IMR-90 (cell line): ENCODE results near the gene SLC6A2. TPM values are rescaled to one million over a fixed set of nuclear protein-coding genes. Genes with fewer than 3 reads are reported as not detected.

ENCODE experiments used
- ATAC-seq: fragments of 200-7000 bp; cut with Tn5 transposase; 2 replicates; pipeline ENCODE4 v1.9.1; 2020; ENCODE audit warnings: low read depth, mild to moderate bottlenecking, moderate library complexity
- BruUV-seq: library from RNA; stranded (reverse); fragments of 400-500 nt; replicated peaks from 2 replicates; lab custom pipeline; 2021; lab: Mats Ljungman, UMichigan
- CTCF ChIA-PET: fragments of 300-600 bp; formaldehyde crosslinking; extraction: SDS; loops from one replicate; lab custom pipeline; 2021; ENCODE audit warnings: antibody characterized with exemption; lab: Yijun Ruan, JAX
- POLR2A ChIA-PET: fragments of 300-600 bp; sonication (Branson Sonifier 250); formaldehyde crosslinking; loops from one replicate; lab custom pipeline; 2022; ENCODE audit warnings: antibody characterized with exemption; ENCODE audit not compliant: unreplicated experiment; lab: Charles Lee
- DNase-seq: peaks from one replicate; pipeline ENCODE4 v3.0.0; 2013
- H2AFZ ChIP-seq: replicated peaks from 2 replicates; pipeline ENCODE3; 2013; ENCODE audit warnings: low read length, mild to moderate bottlenecking; ENCODE audit not compliant: poor library complexity
- H2AK5ac ChIP-seq: 2 replicates; pipeline ENCODE4 v1.6.1; 2013; ENCODE audit warnings: low read depth, low read length, inconsistent platforms
- H2AK9ac ChIP-seq: replicated peaks from 2 replicates; pipeline ENCODE3; 2013; ENCODE audit warnings: mild to moderate bottlenecking, low read depth, low read length, moderate library complexity; ENCODE audit not compliant: poor library complexity
- H2BK120ac ChIP-seq: 2 replicates; pipeline ENCODE4 v1.6.1; 2013; ENCODE audit warnings: low read depth, low read length, inconsistent platforms
- H2BK15ac ChIP-seq: 3 replicates; pipeline ENCODE4 v1.6.1; 2013; ENCODE audit warnings: low read depth, low read length, inconsistent platforms
- H2BK20ac ChIP-seq: 2 replicates; pipeline ENCODE4 v1.6.1; 2013; ENCODE audit warnings: low read depth, mild to moderate bottlenecking, inconsistent platforms, low read length, moderate library complexity
- H2BK5ac ChIP-seq: 2 replicates; pipeline ENCODE4 v1.6.1; 2013; ENCODE audit warnings: mild to moderate bottlenecking, low read depth, low read length, inconsistent platforms; ENCODE audit not compliant: poor library complexity, severe bottlenecking
- H3K14ac ChIP-seq: replicated peaks from 2 replicates; pipeline ENCODE4 v1.6.1; 2013; ENCODE audit warnings: low read depth, low read length, inconsistent platforms
- H3K18ac ChIP-seq: 2 replicates; pipeline ENCODE4 v1.6.1; 2013; ENCODE audit warnings: low read depth, low read length, control low read depth
- H3K23ac ChIP-seq: 2 replicates; pipeline ENCODE4 v1.6.1; 2013; ENCODE audit warnings: low read depth, low read length, inconsistent platforms
- H3K27ac ChIP-seq: 2 replicates; pipeline ENCODE4 v1.5.1; 2013; ENCODE audit warnings: mild to moderate bottlenecking, control low read depth, low read length; ENCODE audit not compliant: insufficient read depth
- H3K27me3 ChIP-seq: 2 replicates; pipeline ENCODE4 v1.6.1; 2013; ENCODE audit warnings: low read length; ENCODE audit not compliant: control insufficient read depth, insufficient read depth
- H3K36me3 ChIP-seq: 2 replicates; pipeline ENCODE4 v1.6.1; 2013; ENCODE audit warnings: low read length, mixed read lengths; ENCODE audit not compliant: control insufficient read depth, insufficient read depth
- H3K4ac ChIP-seq: 2 replicates; pipeline ENCODE4 v1.6.1; 2013; ENCODE audit warnings: low read depth, low read length, inconsistent platforms
- H3K4me1 ChIP-seq: 2 replicates; pipeline ENCODE4 v1.6.1; 2013; ENCODE audit warnings: low read length, mixed read lengths; ENCODE audit not compliant: control insufficient read depth, insufficient read depth
- H3K4me2 ChIP-seq: 2 replicates; pipeline ENCODE4 v1.6.1; 2013; ENCODE audit warnings: low read depth, mild to moderate bottlenecking, control low read depth, low read length, moderate library complexity
- H3K4me3 ChIP-seq: 2 replicates; pipeline ENCODE4 v1.5.1; 2013; ENCODE audit warnings: low read depth, mild to moderate bottlenecking, control low read depth, low read length, moderate library complexity; ENCODE audit not compliant: insufficient read depth
- H3K56ac ChIP-seq: 2 replicates; pipeline ENCODE4 v1.6.1; 2013; ENCODE audit warnings: low read length, inconsistent platforms; ENCODE audit not compliant: insufficient read depth; ENCODE audit errors: extremely low read depth
- H3K79me1 ChIP-seq, 2 experiments: 2 replicates each; pipeline ENCODE4 v1.6.1; 2013; ENCODE audit warnings: low read length in 2 of 2, inconsistent platforms in 1 of 2, low read depth in 1 of 2
- H3K9ac ChIP-seq: 2 replicates; pipeline ENCODE4 v1.6.1; 2013; ENCODE audit warnings: low read depth, low read length, control low read depth
- H3K9me1 ChIP-seq: 2 replicates; pipeline ENCODE4 v1.6.1; 2013; ENCODE audit warnings: low read length, inconsistent platforms; ENCODE audit not compliant: insufficient read depth
- H3K9me3 ChIP-seq: 2 replicates; pipeline ENCODE4 v1.6.1; 2013; ENCODE audit warnings: low read length; ENCODE audit not compliant: control insufficient read depth, insufficient read depth
- H4K20me1 ChIP-seq: 2 replicates; pipeline ENCODE4 v1.6.1; 2013; ENCODE audit warnings: low read length, inconsistent platforms; ENCODE audit not compliant: insufficient read depth
- H4K5ac ChIP-seq: 2 replicates; pipeline ENCODE4 v1.6.1; 2013; ENCODE audit warnings: mild to moderate bottlenecking, low read depth, low read length, control low read depth
- H4K8ac ChIP-seq, 2 experiments: 2 replicates each; pipeline ENCODE4 v1.6.1; 2013; ENCODE audit warnings: low read depth in 2 of 2, low read length in 2 of 2, control low read depth in 1 of 2, inconsistent platforms in 1 of 2
- H4K91ac ChIP-seq: 2 replicates; pipeline ENCODE4 v1.6.1; 2013; ENCODE audit warnings: low read depth, low read length, inconsistent platforms; ENCODE audit not compliant: insufficient read depth
- CEBPB ChIP-seq: IDR thresholded peaks from 2 replicates; pipeline ENCODE4 v1.6.1; 2012; ENCODE audit warnings: low read depth, low read length, improper control_type of control experiment
- ELK1 ChIP-seq: fragments of 150-350 bp; IDR thresholded peaks from 2 replicates; pipeline ENCODE4 v1.6.1; 2016; ENCODE audit warnings: low read depth, mild to moderate bottlenecking, low read length, moderate library complexity, borderline replicate concordance
- FOS ChIP-seq: fragments of 150-350 bp; IDR thresholded peaks from 2 replicates; pipeline ENCODE4 v1.6.1; 2016; ENCODE audit warnings: low read depth, low read length
- MAFK ChIP-seq: IDR thresholded peaks from 2 replicates; pipeline ENCODE4 v1.6.1; 2012; ENCODE audit warnings: low read depth, low read length, improper control_type of control experiment
- MAZ ChIP-seq: IDR thresholded peaks from 2 replicates; pipeline ENCODE4 v1.6.1; 2012; ENCODE audit warnings: low read depth, mild to moderate bottlenecking, low read length, improper control_type of control experiment, moderate library complexity, borderline replicate concordance
- MXI1 ChIP-seq: IDR thresholded peaks from 2 replicates; pipeline ENCODE4 v1.6.1; 2012; ENCODE audit warnings: low read depth, mild to moderate bottlenecking, low read length, moderate library complexity, borderline replicate concordance
- RAD21 ChIP-seq: IDR thresholded peaks from 2 replicates; pipeline ENCODE4 v1.6.1; 2012; ENCODE audit warnings: low read length, improper control_type of control experiment
- RFX5 ChIP-seq: IDR thresholded peaks from 2 replicates; pipeline ENCODE4 v1.8.0; 2012; ENCODE audit warnings: low read depth, mild to moderate bottlenecking, low read length, moderate library complexity
- USF2 ChIP-seq: fragments of 150-350 bp; IDR thresholded peaks from 2 replicates; pipeline ENCODE4 v1.6.1; 2017; ENCODE audit warnings: mild to moderate bottlenecking, antibody characterized with exemption, low read length, low read depth
- WGBS, 2 experiments: methylation state at CpG; one replicate each; pipeline versions ENCODE4 v1.1.5 to v1.1.7; 2013; ENCODE audit warnings: missing lambda C conversion rate in 2 of 2; ENCODE audit not compliant: insufficient read length in 1 of 2; ENCODE audit errors: extremely low coverage in 2 of 2; 5-methylcytosine and 5-hydroxymethylcytosine counted together
- dilution Hi-C: fragments of 300-500 bp; cut with HindIII; formaldehyde crosslinking; loops from one replicate; pipeline ENCODE4 v1.14.3; 2018; ENCODE audit warnings: low sequenced_read_pairs; ENCODE audit not compliant: unreplicated experiment
- in situ Hi-C: fragments of 300-500 bp; cut with MboI; formaldehyde crosslinking; loops from 3 replicates; pipeline ENCODE4 v1.14.3; 2019; ENCODE audit warnings: low sequenced_read_pairs, inconsistent platforms, mixed read lengths
- intact Hi-C: fragments of 100-400 bp; cut with micrococcal nuclease; formaldehyde crosslinking; loops from 2 replicates; pipeline ENCODE4 v1.10.0; 2022
- polyA plus RNA-seq, 3 experiments: library from polyadenylated mRNA; depleted of rRNA; stranded (reverse); fragments of >200 nt; gene quantifications; 2 replicates each; pipeline ENCODE4 v1.2.3, GENCODE V29; 2012; ENCODE audit warnings: low replicate concordance in 1 of 3
- total RNA-seq: library from RNA; depleted of rRNA; stranded (reverse); fragments of >200 nt; gene quantifications from 2 replicates; pipeline ENCODE4 v1.2.3, GENCODE V29; 2012

SLC6A2 gene
- total and polyA plus RNA-seq, 2 of the 4 experiments (the other 2 are of a cell fraction) = not detected

- H3K23ac ChIP-seq = no peak overlapping the region
- H3K4me3 ChIP-seq = no peak overlapping the region
- ATAC-seq (no peak), DNase-seq (no peak)
- CTCF ChIA-PET = no interaction called here
- no peaks in the 10 kb centered on the region for H3K9me1 ChIP-seq
- H3K4me1 ChIP-seq = no peaks in the 10 kb centered on the region
- H3K36me3 ChIP-seq = no peaks in the 10 kb centered on the region
- no peak overlapping the region for H2AK9ac ChIP-seq
- H4K91ac ChIP-seq = no peak overlapping the region
- H3K9ac ChIP-seq = no peak overlapping the region
- no peak overlapping the region for H3K4ac ChIP-seq
- no peaks in the 10 kb centered on the region for H4K20me1 ChIP-seq
- POLR2A ChIA-PET = no interaction called here
- no peaks in the 10 kb centered on the region for H3K79me1 ChIP-seq
- no peak overlapping the region for H3K14ac ChIP-seq
- no peak overlapping the region for H2BK120ac ChIP-seq
- no peak overlapping the region for H4K5ac ChIP-seq
- no peak overlapping the region for H2AK5ac ChIP-seq
- H3K18ac ChIP-seq = no peak overlapping the region
- no peak overlapping the region for H2BK15ac ChIP-seq
- no peak overlapping the region for H3K56ac ChIP-seq
- no peak overlapping the region for H4K8ac ChIP-seq
- no peak overlapping the region for H3K27ac ChIP-seq
- in situ Hi-C loops = no loop called here
- H2BK5ac ChIP-seq = no peak overlapping the region
- H2AFZ ChIP-seq = no peak overlapping the region
- no peak for TF ChIP-seq MXI1
- no peak for TF ChIP-seq MAFK
- no peak for TF ChIP-seq RAD21
- TF ChIP-seq ELK1 = no peak
- no peak for TF ChIP-seq CEBPB
- TF ChIP-seq RFX5 = no peak
- no peak for TF ChIP-seq MAZ
- TF ChIP-seq USF2 = no peak
- no peak for TF ChIP-seq FOS
- BruUV-seq = no TSS peak
- H3K4me2 ChIP-seq = no peak overlapping the region
- no peak overlapping the region for H2BK20ac ChIP-seq
- intact Hi-C loops = no loop called here
- H3K27me3 ChIP-seq = peaks cover 2% of the 10 kb centered on the region; the same call in 1 of the 2 replicates
- WGBS, 2 experiments = 67% methylated on average over 15 of the region's 26 CpGs; no CpG with 5 or more reads in 1 of the 2 experiments
- no peaks in the 10 kb centered on the region for H3K9me3 ChIP-seq
- dilution Hi-C loops = no loop called here
Observed at GRCh38 chr16:55671206-55671973, 15.6 kb downstream of the SLC6A2 start.
